ENCODE results near the gene ILK. TPM values are rescaled to one million over a fixed set of nuclear protein-coding genes. Genes with fewer than 3 reads are reported as not detected.

Gene ILK
- polyA plus RNA-seq, 1 experiment = 654 TPM

GRCh38 chr11:6557761-6558674 is 45.6 kb upstream of the ILK start:
- no peak for TF ChIP-seq CTCF (IDR thresholded peaks at IDR 0.05; ENCODE audit: insufficient read depth, low read depth, low read length)
- POLR2A ChIA-PET = no interaction called here
- no peaks in the 10 kb centered on the region for H3K27me3 ChIP-seq (ENCODE audit: control insufficient read depth, insufficient read depth, low read length)
- no peaks in the 10 kb centered on the region for H3K36me3 ChIP-seq (ENCODE audit: control insufficient read depth, insufficient read depth, low read length)
- DNase-seq (ENCODE audit: low read depth) = no peak
- no peak overlapping the region for H3K4me3 ChIP-seq (ENCODE audit: low read depth, low read length)
- CTCF ChIA-PET = no interaction called here

- Histone ChIP-seq H3K4me3 (ENCODE audit: low read depth, low read length) (no peak overlapping the region), H3K36me3 (ENCODE audit: control insufficient read depth, insufficient read depth, low read length) (no peaks in the 10 kb centered on the region; the same call in 1 of the 2 replicates), H3K27me3 (ENCODE audit: control insufficient read depth, insufficient read depth, low read length) (no peaks in the 10 kb centered on the region)
- POLR2A ChIA-PET = no interaction called here
- no peak for DNase-seq (ENCODE audit: low read depth)
- CTCF ChIA-PET = no interaction called here
- TF ChIP-seq CTCF (IDR thresholded peaks at IDR 0.05; ENCODE audit: insufficient read depth, low read depth, low read length) = no peak
Measured at GRCh38 chr11:6559369-6559768, 44.2 kb upstream of the ILK start.

- no peaks in the 10 kb centered on the region for H3K27me3 ChIP-seq (ENCODE audit: control insufficient read depth, insufficient read depth, low read length)
- H3K4me3 ChIP-seq (ENCODE audit: low read depth, low read length) = no peak overlapping the region
- CTCF ChIA-PET = interaction anchor here (1.0 kb wide), 1 partner anchor 30 kb away, joined by 4 read pairs; no protein-coding TSS in a partner anchor
- POLR2A ChIA-PET = no interaction called here
- no peak for DNase-seq (ENCODE audit: low read depth)
- no peak for TF ChIP-seq CTCF (IDR thresholded peaks at IDR 0.05; ENCODE audit: insufficient read depth, low read depth, low read length)
- no peaks in the 10 kb centered on the region; the same call in 1 of the 2 replicates for H3K36me3 ChIP-seq (ENCODE audit: control insufficient read depth, insufficient read depth, low read length)
Measured at GRCh38 chr11:6561288-6561687, 42.3 kb upstream of the ILK start.

- POLR2A ChIA-PET = no interaction called here
- no peak for DNase-seq (ENCODE audit: low read depth)
- CTCF ChIA-PET = no interaction called here
- no peaks in the 10 kb centered on the region; the same call in 1 of the 2 replicates for H3K36me3 ChIP-seq (ENCODE audit: control insufficient read depth, insufficient read depth, low read length)
- H3K27me3 ChIP-seq (ENCODE audit: control insufficient read depth, insufficient read depth, low read length) = no peaks in the 10 kb centered on the region
- H3K4me3 ChIP-seq (ENCODE audit: low read depth, low read length) = no peak overlapping the region
- no peak for TF ChIP-seq CTCF (IDR thresholded peaks at IDR 0.05; ENCODE audit: insufficient read depth, low read depth, low read length)
Measured at GRCh38 chr11:6563121-6563619, 40.4 kb upstream of the ILK start.

- no peaks in the 10 kb centered on the region; the same call in 1 of the 2 replicates for H3K36me3 ChIP-seq (ENCODE audit: control insufficient read depth, insufficient read depth, low read length)
- ChIA-PET POLR2A (no interaction called here), CTCF (no interaction called here)
- H3K4me3 ChIP-seq (ENCODE audit: low read depth, low read length) = no peak overlapping the region
- DNase-seq (ENCODE audit: low read depth) = no peak
- no peak for TF ChIP-seq CTCF (IDR thresholded peaks at IDR 0.05; ENCODE audit: insufficient read depth, low read depth, low read length)
- no peaks in the 10 kb centered on the region for H3K27me3 ChIP-seq (ENCODE audit: control insufficient read depth, insufficient read depth, low read length)
Measured at GRCh38 chr11:6563667-6564066, 39.9 kb upstream of the ILK start.
